ENCODE data around the gene MECP2. TPM values are rescaled to one million over a fixed set of nuclear protein-coding genes. Genes with fewer than 3 reads are reported as not detected.

The MECP2 gene
- total and polyA plus RNA-seq, 12 donors, result 14.0 to 39.3 (median 36.2) TPM

DNA sequence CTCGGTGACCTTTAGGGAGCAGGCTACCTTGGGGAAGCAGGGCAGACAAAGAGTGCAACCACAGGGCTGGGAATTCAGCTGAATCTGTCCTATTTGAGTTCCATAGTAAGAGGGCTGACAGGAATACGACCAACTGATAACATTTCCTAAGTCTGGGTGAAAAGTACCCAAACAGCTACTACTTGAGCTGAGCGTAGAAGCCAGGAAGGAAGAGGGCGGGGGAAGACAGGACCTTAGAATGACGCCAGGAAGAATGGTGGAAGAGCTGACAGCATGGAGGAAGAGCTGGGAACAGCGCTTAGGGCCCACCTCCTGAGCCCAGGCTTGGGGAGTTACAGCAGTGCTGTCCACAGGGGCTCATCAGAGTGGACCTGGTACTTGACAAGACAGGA is 14.4 kb downstream of the MECP2 start:
- no peak overlapping the region for H3K4me3 ChIP-seq
- WGBS, 2 donors, result 22 to 34% methylated on average over 6 of the region's 6 CpGs
- intact Hi-C loops (cut with DNase I), result no loop called here
- DNase-seq (no peak), ATAC-seq (peak; percentile 48 to 82 (median 76))
- peak overlapping the region in 5 of 10 donors; percentile 32 to 70 (median 40) for H3K27ac ChIP-seq
- no peaks in the 10 kb centered on the region for H3K9me3 ChIP-seq
- H3K27me3 ChIP-seq, result peaks cover 0 to 23% (median 0%) of the 10 kb centered on the region in 7 donors
- TF ChIP-seq CTCF (IDR thresholded peaks at IDR 0.05), result no peak
- peaks cover 0 to 55% (median 25%) of the 10 kb centered on the region in 9 donors for H3K4me1 ChIP-seq
- H3K36me3 ChIP-seq, result peaks cover 0 to 7% (median 0%) of the 10 kb centered on the region in 9 donors

- no peak for TF ChIP-seq CTCF (IDR thresholded peaks at IDR 0.05)
- no peak overlapping the region for H3K4me3 ChIP-seq
- peaks cover 0 to 18% (median 0%) of the 10 kb centered on the region in 7 donors for H3K27me3 ChIP-seq
- peaks cover 0 to 7% (median 0%) of the 10 kb centered on the region in 9 donors for H3K36me3 ChIP-seq
- no peaks in the 10 kb centered on the region for H3K9me3 ChIP-seq
- ATAC-seq (peak in 4 of 8 donors; percentile 23 to 37 (median 30)), DNase-seq (no peak)
- H3K27ac ChIP-seq, result peak overlapping the region in 5 of 10 donors; percentile 32 to 70 (median 40)
- intact Hi-C loops (cut with DNase I), result no loop called here
- WGBS, 2 donors, result 30 to 39% methylated on average over 8 to 11 of the region's 11 CpGs
- peaks cover 0 to 50% (median 25%) of the 10 kb centered on the region in 9 donors for H3K4me1 ChIP-seq
These were observed 15.0 kb downstream of the MECP2 start for GRCh38 chrX:154082396-154083125.

- H3K4me1 ChIP-seq, result peaks cover 0 to 58% (median 23%) of the 10 kb centered on the region in 9 donors
- WGBS, 2 donors, result 93 to 100% methylated on average over 4 of the region's 4 CpGs
- no peak overlapping the region for H3K27ac ChIP-seq
- ATAC-seq, result no peak
- no peak for TF ChIP-seq CTCF (IDR thresholded peaks at IDR 0.05)
- H3K9me3 ChIP-seq, result no peaks in the 10 kb centered on the region
- DNase-seq, result no peak
- peaks cover 0 to 36% (median 0%) of the 10 kb centered on the region in 7 donors for H3K27me3 ChIP-seq
- H3K4me3 ChIP-seq, result no peak overlapping the region
- peaks cover 0 to 7% (median 0%) of the 10 kb centered on the region in 9 donors for H3K36me3 ChIP-seq
- intact Hi-C loops (cut with DNase I), result no loop called here
These were observed 20.4 kb downstream of the MECP2 start for GRCh38 chrX:154077101-154077500.

DNA sequence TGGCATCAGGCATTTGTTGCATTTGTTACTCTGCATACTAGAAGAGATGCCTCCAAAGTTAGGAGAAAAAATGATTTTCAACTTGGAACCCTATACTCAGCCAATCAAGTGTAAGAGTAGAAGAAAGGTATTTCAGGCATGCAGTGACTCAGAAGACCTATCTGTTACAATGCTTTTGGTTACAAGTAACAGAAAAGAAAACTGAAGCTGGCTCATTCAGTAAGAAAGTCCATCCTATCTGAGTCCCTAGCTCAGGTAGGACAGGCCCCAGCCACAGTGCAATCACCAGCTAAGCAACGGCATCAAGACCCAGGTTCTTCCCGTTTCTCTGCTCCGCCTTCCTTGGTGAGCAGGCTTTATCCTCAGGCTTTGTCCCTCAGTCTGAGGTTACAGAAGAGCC is 23.3 kb downstream of the MECP2 start:
- H3K27me3 ChIP-seq, result peaks cover 0 to 53% (median 0%) of the 10 kb centered on the region in 7 donors
- H3K4me3 ChIP-seq, result no peak overlapping the region
- no peak for DNase-seq
- peaks cover 0 to 47% (median 26%) of the 10 kb centered on the region in 9 donors for H3K4me1 ChIP-seq
- H3K27ac ChIP-seq, result peak overlapping the region in 1 of 10 donors; percentile 21
- no peaks in the 10 kb centered on the region for H3K9me3 ChIP-seq
- intact Hi-C loops (cut with DNase I), result no loop called here
- peaks cover 0 to 7% (median 0%) of the 10 kb centered on the region in 9 donors for H3K36me3 ChIP-seq
- ATAC-seq, result no peak
- TF ChIP-seq CTCF (IDR thresholded peaks at IDR 0.05), result no peak
- 38 to 47% methylated on average over 3 of the region's 3 CpGs for WGBS, 2 donors
